NOMO-1 treated with dmso at 0.1 percent for 144 hours (cell line): ENCODE measurements around the gene VAPA.
"Not testable (repeated sequence)": the region's sequence is repeated elsewhere in the genome, so short reads cannot be mapped to it uniquely, and the experiment has no call there.

Source experiments
- DNase-seq: peaks from one replicate; lab custom pipeline; 2025; ENCODE audit not compliant: unreplicated experiment; lab: John Stamatoyannopoulos, UW

VAPA gene

DNA sequence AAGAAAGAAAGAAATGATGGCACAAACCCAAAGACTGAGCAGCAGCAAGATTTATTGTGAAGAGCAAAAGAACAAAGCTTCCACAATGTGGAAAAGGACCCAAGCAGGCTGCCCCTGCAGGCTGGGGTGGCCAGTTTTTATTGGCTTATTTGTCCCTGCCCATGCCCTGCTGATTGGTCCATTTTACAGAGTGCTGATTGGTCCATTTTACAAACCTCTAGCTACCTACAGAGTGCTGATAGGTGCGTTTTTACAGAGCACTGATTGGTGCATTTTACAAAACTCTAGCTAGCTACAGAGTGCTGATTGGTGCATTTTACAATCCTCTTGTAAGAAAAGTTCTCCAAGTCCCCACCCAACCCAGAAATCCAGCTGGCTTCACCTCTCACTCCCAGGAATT, 1.5 kb upstream of the VAPA start:
- not testable (repeated sequence) for DNase-seq

DNA sequence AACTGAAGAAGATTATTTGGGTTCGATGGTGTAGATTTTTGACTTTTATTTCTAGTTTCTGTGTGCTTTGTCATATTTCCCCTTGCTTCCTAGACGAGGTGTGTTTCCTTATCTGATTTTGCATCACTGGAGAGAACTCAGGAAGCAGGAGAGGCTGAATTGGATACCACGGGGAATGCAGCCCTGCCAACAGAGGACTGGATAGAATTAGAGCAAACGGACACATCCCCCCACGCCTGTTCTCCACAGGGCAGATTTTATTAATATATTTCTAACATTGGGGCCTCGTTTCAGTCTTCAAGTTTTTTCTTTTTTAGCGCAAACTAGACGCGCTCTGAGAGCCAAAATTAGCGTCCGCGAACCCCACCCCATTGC, 678 bp upstream of the VAPA start:
- DNase-seq, result no peak

DNA sequence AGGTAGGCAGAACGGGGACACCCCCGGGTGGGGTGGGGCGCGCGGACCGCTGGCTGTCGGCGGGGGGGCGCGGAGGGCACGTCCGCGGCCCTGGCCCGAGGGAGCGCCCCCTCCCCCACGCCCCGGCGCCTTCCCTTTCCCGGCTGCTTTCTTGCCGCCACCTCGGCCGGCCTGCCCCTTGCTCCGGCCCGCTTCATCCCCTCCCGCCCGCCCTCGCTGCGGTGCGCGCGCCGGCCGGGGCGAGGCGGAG, 443 bp downstream of the VAPA start:
- no peak for DNase-seq

DNA sequence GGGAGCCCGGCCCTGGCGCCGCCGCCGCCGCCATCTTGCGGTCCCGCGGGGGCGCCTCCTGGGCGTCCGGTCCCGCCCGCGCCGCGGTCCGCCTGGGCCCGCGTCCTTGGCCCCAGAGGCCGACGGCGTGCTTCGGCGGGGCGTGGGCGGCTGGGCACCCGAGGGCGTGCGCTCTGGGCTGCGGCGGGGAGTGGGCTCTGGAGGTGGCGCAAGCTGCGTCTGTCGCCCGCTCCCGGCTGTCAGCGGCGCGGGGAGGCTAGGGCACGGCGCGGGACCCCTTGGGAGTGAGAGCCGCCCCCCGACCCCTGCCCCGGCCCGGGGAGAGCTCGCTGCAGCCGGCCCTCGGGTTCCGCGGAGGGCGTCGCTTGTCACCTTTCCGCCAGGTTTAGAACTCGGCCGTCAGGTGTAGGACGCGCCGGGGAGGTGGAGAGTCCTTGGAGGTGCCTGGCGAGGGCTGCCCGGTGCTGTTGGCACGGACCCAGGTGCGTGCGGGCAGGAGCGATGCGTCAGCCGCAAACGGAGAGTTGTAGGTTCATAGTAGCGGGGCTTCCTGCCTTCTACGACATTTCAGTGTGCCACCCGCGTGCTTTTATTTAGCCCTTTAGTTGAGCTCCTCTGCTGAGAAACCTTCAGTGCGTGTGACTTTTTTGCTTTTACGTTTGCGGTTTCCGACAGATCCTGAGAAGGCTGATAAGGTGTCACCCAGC, 921 bp downstream of the VAPA start:
- peak; percentile 25 for DNase-seq

DNA sequence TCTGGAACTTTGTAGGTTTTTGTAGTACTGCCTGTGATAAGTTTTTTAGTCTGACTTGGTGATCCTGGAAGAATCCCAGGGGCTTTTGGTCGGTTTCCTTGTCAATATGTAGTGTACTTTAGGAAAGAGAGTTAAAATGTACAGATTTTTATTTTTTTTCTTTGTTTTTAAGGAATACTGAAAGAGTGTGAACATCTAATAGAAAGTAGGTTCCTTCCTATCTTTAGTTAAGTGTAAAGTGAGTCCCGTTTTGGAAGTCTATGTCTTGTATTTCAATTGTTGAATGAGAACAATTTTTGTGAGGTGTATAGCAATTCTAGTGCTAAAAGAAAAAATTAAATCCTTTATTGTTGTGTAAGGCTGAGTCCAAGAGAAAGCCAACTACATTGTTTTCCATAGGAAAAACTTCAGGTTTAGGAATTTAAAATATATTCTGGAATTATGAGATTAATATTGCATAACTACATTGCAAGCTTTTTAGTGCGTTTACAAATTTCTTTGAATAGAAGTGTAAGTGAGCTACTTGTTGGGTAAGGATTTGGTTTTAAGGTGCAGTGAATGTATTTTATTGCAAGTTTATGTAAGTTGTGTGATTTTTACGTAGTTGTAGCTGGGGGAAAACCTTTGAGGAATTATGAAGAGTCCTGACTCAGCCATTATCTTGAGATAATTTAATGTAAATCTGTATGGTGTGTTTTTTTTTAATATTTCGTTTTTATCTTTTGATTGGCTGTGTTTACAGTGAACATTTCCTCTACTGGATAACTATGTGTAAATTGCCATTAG, 1.7 kb downstream of the VAPA start:
- DNase-seq, result no peak

DNA sequence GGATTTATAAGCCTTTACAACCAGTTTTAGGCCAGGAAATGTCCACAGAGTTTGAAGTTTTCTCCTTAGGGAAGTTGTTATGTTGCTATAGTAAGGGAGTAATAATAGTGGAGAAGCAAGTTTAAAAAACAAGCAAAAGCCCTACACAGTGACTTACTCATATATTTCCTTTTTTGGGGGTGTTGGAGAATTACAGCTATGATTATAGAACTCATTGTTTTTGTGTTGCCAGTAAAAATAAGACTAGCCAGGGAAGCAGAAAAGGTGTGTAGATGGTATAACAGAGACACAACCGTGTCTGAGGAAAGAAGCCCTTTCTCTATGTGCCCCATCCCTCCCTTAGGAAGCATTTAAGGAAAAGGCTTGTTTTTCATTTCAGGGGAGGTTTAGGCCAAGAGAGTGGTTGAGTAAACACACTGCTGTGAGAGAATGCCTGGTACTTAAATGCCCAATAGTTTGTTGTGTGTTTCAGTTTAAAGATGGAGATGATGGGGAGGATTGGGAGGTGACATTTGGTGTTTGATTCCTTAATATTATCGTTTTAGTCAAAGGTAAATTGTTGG, 2.3 kb downstream of the VAPA start:
- no peak for DNase-seq

DNA sequence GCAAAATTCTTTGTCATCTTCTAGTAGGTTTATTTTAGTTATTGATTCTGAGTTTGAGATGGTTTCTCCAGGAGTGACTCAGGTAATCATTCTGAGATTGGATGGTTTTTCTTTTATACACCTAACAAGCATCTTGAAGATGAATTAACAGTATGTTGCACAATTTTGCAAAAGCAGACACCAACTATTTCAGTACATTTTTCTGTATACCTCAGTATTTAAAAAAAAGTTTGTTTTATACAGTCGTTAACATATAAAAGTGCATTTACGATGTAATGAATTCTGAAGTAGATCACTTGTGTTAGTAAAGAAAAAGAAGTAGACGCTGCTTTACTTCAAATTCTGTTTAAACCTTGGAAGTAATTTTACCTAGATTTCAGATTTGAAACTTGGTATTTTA, 3.0 kb downstream of the VAPA start:
- no peak for DNase-seq

DNA sequence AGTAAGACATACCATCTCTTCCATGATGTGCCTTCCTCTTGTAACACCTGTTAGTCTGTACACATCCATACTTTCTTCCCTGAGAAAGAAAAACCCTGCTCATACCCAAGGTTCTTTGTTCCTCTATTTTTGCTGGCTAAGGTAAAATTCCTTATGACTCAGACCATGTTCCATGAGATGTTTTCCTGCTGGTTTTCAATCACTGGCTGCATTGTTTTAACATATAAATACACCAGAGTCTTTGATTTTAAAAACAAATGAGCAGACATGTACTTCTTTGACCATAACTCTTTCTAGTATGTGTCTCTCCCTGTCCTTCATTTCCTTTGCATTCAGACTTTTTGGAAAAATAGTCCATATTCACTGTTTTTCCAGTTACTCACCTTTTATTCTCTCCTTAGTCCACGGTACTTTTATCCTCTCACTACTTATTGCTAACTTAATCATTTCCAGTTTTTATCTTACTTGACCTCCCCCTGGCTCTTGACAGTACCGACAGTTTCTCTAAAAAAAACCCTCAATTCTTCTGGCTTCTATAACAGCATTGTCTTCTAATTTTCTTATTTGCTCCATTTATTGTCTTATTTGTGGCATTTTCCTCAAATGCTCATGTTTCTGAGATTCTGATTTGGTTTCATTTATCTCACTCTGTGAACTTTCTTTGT, 4.3 kb downstream of the VAPA start:
- DNase-seq, result no peak

DNA sequence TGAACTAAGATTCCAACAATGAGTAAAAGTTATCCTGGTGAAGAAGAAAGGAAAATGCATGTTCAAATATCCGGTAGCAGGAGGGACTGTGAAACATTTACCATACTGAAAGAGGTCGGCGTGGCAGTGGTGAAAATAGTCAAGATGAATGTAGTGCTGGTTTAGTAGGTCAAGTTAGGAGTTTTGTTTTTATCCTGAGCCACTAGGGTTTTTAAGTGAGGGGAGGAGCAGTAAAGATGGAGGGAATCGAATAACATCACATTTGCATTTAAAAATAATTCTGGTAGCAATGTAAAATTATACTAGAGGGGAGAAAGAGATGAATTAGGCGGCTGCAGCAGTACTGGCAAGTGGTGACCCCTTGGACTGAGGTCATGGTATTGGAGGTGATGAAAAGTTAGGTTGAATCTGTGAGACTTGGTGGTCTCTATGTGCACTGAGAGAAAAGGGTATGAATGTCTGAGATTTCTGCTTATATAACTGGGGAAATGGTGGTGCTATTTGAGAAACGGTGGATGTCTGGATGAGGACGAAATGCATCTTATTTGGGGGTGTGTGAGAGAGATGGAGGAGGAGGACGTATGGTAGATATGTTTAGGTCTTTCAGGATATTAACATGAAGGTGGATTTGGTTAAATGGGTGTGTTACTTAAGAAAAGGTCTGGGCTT, 5.9 kb downstream of the VAPA start:
- DNase-seq, result no peak

DNA sequence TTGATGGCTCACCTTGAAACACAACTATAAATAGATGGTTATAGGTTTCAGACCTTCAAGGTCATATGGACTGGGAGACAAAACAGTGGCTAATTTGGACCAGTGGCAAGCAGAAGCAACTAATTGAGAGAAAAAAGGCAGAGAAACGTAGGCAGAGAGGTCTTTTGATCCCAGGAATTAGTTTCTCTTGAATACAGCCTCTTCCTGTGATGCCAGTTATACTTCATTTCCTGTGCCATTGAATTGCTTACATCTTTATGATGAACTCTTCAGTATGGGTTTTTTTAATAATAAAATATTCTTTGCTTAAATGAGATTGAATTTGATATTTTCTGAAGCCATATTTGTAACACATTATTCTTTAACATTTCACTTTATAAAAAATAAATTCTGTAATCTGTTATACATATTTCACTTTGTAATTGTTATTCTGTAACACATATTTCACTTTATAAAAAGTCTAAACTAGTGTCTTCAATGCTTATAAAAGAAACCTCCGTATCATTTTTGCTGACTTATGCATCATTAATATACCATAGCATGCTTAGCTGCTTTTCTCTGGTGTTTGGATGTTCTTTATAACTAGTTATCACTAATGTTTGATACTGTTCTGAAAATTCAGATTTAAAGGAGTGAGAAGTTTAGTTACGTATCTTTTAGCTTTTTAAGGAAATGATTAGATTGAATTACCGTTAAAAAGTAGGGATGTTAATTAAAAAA, 8.9 kb downstream of the VAPA start:
- DNase-seq, result no peak

DNA sequence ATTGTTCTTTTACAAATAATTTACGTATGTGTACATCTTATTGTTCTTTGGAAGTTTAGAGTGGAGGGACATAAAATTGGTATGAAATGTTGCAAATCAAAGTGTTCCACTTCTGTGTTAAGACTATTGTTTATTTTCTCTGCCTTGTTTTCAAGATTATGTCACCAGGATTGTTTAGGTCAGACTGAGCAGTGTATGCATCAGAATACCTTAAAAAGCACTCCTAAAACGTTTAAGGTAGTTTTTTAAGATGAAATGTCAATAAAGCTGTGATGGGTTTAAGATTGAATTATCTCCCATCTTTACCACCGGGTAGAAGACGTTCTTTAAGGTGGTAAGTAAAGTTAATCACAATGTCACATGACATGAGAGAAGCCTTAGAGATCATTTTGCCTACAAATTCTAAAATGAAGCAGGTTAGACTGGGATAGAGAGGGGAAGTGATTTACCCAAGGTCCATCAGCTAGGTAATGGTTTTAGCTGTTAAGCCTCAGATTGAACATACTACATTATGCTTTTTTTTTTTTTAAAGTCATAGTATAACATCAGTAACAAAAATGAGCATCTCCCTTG, 10.6 kb downstream of the VAPA start:
- no peak for DNase-seq

DNA sequence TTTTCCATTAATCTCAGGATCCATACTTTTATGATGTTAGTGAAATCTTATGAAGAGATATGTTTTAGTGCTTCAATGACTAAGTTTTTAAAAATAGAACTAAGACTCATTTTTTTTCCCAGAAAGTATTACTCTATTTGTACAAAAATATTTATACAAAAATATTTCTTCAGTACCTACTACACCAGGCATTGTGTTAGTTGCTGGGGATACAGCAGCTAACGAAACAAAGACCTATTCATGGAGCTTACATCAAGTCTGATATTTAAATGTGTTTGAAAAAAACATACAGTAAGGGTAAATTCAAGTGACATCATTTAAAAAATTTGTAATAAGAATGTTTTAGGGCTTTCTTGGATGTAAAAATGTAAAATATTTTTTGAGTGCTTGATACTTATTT, 11.6 kb downstream of the VAPA start:
- no peak for DNase-seq

DNA sequence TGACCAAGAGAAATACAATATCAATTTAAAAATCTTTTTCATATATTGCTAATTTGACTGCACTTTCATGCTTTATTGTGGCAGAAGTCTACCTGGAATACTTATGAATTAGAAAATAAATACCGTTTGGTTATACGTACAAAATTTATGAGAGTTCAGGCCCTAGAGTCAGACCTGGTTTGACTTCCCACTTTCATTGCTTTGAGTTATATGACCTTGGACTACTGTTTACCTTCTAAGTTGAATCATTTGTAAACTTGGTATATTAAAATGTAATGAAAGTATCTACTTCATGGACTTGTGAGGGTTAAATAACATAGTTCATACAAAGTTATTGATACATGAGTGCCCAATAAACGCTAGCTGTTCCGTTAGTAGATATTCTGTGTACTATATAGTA, 12.0 kb downstream of the VAPA start:
- no peak for DNase-seq

DNA sequence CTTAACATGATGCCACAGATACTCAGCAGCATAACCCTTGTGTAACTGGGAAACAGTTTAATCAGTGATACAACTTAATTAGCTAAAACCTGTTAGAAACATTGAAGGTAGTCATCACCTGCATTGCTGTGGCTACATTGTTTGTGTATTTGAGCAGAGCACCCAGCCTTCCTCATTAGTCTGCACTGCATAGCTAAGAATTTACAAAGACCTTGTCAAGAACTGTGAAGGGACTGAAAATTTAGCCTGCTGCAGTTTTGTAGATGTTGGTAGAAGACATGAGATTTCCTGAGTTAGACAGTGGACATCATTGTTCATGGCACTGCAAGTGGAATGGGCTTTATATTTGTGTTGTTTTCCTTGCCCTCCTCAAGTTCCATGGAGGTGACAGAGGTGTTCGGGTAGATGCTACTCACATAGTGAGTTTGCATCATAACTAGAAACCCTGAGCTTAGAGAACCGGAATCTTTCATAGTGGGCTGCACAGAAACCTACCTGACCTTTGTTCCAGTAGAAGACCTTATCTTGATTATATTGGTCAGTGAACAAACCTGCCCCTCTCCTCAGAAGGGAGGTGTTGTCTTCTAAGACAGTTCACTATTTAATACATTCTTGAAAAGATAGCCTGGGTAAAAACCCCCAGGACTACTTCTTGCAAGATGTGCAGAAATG, 12.5 kb downstream of the VAPA start:
- DNase-seq, result no peak

DNA sequence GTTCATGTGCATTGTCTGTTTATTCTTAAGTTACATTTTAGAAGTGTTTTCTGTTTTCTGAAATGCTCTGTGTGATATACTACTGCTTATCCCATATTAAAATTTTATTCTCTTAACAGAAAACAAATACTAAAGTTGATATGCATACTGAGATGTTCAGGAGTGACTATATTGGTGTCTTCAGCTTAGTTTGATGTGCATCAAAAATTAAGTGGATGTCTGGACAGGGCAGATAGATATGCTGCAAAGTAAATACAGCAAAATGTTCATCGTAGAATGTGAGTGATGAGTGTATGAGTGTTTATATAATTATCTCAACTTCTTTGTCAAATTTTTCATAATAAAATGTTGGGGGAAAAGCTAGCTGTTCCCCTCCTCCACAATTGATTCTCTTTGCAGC, 13.2 kb downstream of the VAPA start:
- DNase-seq, result no peak

DNA sequence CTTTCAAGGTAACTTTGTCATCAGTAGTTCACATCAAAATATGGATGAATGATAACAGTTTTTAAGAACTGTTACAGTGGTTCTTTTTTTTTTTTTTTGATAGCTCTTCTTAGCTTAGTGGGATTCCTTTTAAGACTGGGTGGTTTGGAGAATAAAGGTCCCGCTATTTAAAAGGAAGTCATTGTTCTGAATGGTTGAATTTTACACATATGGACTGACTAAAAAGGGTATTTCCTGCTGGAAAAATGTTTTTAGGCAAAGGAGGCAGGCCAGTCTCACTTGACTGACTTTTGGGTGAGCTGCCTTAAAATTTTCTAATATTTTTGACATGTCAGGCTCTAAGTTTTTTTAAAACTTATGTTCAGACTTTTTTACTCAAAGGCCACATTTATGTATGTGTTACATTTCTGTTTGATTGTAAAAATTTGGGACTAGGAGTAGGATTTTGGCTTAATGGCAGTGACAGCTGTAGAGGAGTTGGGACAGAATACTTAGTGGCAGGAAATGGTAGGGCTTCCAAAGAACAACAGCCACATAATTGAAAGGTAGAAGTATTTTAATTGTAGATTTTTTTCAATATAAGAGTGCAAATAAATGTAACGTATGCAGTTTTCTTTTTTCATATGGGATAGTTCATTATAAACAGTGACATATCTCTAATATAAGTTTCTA, 13.7 kb downstream of the VAPA start:
- no peak for DNase-seq

DNA sequence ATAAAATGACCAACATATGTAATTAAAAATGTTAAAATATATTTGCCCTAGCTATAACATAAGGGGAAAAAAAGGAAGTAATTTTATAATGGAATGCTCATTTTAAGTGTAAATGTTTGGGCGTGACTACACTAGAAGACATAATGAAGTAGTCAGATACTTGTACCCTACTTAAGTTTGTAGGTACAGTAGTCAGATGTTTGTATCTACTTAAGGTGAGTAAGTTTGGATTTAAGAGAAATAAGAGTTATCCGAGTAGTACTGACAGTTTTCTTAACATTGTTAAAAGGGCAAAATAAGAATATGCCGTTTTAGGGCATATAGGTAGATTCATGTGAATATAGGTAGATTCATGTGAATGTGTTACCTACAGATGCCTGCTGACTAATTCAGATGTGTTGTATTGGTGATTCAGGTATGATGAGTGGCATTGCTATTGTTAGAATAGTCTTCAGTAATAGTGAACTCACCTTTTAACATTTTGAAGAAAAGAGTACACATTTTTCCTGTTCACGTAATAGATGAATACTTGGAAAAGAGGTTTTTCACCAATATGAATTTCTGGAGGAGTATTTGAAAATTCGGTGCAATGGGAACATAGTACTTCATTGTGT, 14.9 kb downstream of the VAPA start:
- DNase-seq, result no peak

DNA sequence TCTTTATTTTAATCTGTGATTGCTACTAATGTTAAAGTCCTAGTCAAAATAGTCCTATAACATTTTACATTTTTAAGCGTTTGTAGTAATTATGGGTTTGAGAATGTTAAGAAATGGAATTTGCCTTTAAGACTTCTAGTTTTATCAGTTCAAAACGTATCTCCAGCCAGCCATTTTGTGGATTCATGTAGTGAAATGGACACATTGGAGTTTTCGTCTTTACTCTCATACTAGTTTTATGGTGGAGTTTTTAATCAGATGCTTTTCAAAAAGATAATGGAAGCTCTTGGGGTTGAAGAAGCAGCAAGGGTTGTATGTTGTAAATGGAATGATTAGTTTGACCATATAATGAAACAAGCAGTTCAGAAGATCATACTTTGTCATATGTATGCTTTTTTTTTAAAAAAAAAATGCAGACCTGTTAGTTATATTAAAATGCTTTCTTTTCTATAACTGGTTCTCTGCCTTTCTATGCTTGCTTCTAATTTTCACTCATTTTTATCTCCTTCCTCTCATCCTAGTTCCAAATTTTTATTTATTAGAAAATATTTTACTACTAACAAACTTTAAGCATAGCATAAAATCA, 16.6 kb downstream of the VAPA start:
- no peak for DNase-seq

DNA sequence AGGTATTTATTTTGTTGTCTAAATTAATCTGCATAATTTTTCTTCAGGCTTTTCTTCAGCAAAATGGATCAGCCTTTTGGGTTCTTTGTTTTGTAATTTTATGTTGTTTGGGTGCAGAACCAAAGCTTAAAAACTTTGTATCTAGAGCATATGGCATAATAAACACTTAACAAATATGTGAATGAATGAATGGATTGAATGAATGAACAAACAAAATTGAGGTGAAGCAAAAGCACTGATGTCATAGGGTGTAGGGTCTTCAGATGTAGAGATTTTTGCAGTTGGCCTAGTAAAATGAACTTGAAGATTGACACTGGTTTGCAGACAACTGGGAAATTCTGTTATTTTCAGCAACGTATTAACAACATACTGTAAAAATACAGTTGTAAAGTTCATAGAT, 17.3 kb downstream of the VAPA start:
- DNase-seq, result no peak
